GM12865 (cell line): ENCODE measurements around the gene CFAP57.

ENCODE experiments used
- DNase-seq: peaks from one replicate; pipeline ENCODE4 v3.0.0; 2010; ENCODE audit warnings: low read depth
- H3K4me3 ChIP-seq: 2 replicates; pipeline ENCODE4 v1.5.1; 2011; ENCODE audit warnings: mild to moderate bottlenecking, low read depth, low read length, control low read depth
- TF ChIP-seq, protein P1 (sequence below): IDR thresholded peaks from 2 replicates; pipeline ENCODE4 v1.5.1; 2011; ENCODE audit warnings: low read length, control low read depth, low read depth, inconsistent platforms; ENCODE audit not compliant: insufficient read depth; ENCODE audit errors: missing control alignments

Gene CFAP57

DNA sequence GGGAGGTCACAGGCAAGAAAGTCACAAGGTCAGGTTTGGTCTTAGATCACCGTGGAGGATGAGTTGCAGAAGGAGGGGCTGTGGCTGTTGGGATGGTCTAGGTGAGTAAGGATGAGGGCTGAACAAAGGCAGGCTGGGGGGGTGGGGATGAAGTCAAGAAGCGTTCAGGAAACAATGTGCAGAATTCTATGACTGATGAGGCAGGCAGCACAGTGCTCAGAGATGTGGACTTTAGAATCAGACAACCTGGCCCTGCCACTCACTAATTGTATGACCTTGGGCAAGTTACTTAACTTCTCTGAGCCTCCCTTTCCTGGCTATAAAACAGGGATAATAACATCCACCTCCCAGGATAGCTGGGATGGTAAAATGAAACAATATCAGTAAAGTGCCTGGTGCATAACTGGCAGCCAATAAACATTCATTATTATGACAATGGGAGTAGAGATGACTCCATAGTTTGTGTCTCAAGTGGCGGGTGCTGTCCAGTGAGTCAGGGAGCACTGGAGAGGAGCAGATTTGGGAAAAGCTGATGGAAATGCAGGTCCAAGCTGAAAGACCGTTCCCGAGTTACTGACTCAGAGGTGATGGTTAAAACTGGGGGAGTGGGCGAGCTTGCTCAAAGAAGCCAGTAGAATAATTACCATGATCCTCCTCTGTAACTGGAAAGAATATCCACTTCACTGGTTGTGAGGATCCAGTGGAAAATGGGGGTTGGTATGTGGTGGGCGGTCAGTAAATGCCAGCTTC lies 130.8 kb downstream of the CFAP57 start:
- DNase-seq, result no peak
- TF ChIP-seq, protein P1, sequence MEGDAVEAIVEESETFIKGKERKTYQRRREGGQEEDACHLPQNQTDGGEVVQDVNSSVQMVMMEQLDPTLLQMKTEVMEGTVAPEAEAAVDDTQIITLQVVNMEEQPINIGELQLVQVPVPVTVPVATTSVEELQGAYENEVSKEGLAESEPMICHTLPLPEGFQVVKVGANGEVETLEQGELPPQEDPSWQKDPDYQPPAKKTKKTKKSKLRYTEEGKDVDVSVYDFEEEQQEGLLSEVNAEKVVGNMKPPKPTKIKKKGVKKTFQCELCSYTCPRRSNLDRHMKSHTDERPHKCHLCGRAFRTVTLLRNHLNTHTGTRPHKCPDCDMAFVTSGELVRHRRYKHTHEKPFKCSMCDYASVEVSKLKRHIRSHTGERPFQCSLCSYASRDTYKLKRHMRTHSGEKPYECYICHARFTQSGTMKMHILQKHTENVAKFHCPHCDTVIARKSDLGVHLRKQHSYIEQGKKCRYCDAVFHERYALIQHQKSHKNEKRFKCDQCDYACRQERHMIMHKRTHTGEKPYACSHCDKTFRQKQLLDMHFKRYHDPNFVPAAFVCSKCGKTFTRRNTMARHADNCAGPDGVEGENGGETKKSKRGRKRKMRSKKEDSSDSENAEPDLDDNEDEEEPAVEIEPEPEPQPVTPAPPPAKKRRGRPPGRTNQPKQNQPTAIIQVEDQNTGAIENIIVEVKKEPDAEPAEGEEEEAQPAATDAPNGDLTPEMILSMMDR, result no peak
- no peak overlapping the region for H3K4me3 ChIP-seq

DNA sequence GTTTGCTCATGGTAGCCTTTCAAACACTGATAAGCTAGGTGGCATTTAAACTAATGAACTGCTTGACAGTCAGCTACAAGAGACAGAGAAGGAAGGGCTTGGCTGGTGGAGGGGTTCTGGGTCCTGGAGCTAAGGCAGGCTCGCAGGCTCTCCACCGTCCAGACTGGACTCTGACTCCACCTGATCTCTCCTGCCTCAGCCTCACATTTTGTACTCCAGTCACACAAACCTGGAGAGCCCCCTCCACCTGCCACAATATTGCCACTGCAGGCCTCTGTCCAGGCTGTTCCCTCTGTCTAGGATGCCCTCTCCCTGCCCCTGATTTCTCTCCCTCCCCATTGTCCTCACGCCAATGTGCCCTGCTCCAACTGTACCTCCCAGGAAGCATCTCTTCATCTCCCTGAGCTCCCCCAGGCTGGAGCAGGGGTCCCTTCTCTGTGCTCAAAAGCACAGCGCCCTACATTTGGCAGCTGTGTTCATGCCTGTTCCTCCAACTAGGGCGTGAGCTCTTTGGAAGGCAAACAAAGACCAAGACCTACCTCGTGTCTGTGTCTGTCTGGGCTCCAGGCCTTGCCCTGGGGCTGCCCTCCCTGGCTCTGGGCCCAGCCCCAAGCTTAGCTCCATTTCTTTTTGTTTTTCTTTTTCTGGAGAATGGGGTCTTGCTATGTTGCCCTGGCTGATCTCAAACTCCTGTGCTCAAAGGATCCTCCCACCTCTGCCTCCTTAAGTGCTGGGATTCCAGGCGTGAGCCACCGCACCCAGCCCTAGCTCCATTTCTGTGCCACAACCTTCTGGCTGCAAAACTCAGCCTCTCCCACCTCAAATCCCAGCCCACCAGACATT lies 131.6 kb downstream of the CFAP57 start:
- DNase-seq, result no peak
- TF ChIP-seq, protein P1, result no peak
- H3K4me3 ChIP-seq, result no peak overlapping the region
